ENCODE results near the gene KNTC1. TPM values are rescaled to one million over a fixed set of nuclear protein-coding genes. Genes with fewer than 3 reads are reported as not detected.

The KNTC1 gene
- total and polyA plus RNA-seq, 4 donors = 4.0 to 34.0 (median 10.9) TPM

DNA sequence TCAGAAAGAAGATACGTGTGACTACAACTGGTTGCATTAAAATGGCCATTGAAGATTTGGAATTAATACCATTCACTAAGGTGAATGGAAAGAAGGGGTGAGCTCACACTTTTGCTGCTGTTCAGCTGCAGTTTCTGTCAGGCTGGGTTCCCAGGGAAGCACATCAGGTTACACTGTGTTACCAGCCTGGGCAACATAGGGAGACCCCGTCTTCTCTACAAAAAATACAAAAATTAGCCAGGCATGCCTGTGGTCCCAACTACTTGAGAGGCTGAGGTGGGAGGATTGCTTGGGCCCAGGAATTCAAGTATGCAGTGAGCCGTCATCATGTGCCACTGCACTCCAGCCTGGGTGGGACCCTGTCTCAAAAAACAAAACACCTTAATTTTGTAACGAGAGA is 13.4 kb upstream of the KNTC1 start:
- Histone ChIP-seq H3K36me3 (ENCODE audit: control insufficient read depth in 4 of 4, insufficient read depth in 4 of 4, low read length in 4 of 4) (peaks cover 41 to 70% (median 60%) of the 10 kb centered on the region in 4 donors), H3K27ac (ENCODE audit: low read depth in 1 of 2, low read length in 1 of 2) (no peak overlapping the region), H3K4me1 (ENCODE audit: control insufficient read depth in 5 of 5, insufficient read depth in 5 of 5, low read length in 5 of 5) (no peaks in the 10 kb centered on the region), H3K9me3 (ENCODE audit: control insufficient read depth in 4 of 4, insufficient read depth in 3 of 4, low read length in 3 of 4) (no peaks in the 10 kb centered on the region), H3K9ac (ENCODE audit: insufficient read depth in 1 of 2, low read length in 2 of 2) (no peak overlapping the region), H3K4me3 (no peak overlapping the region), H3K27me3 (ENCODE audit: control insufficient read depth in 3 of 3, insufficient read depth in 3 of 3, low read length in 2 of 3) (no peaks in the 10 kb centered on the region)
- TF ChIP-seq, protein P1, sequence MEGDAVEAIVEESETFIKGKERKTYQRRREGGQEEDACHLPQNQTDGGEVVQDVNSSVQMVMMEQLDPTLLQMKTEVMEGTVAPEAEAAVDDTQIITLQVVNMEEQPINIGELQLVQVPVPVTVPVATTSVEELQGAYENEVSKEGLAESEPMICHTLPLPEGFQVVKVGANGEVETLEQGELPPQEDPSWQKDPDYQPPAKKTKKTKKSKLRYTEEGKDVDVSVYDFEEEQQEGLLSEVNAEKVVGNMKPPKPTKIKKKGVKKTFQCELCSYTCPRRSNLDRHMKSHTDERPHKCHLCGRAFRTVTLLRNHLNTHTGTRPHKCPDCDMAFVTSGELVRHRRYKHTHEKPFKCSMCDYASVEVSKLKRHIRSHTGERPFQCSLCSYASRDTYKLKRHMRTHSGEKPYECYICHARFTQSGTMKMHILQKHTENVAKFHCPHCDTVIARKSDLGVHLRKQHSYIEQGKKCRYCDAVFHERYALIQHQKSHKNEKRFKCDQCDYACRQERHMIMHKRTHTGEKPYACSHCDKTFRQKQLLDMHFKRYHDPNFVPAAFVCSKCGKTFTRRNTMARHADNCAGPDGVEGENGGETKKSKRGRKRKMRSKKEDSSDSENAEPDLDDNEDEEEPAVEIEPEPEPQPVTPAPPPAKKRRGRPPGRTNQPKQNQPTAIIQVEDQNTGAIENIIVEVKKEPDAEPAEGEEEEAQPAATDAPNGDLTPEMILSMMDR (IDR thresholded peaks at IDR 0.05; ENCODE audit: control extremely low read depth, extremely low read depth) = no peak
- DNase-seq = no peak
- 92 to 93% methylated on average over 4 of the region's 4 CpGs for WGBS, 2 donors
- no peak for ATAC-seq (ENCODE audit: insufficient read depth, low FRiP score)

DNA sequence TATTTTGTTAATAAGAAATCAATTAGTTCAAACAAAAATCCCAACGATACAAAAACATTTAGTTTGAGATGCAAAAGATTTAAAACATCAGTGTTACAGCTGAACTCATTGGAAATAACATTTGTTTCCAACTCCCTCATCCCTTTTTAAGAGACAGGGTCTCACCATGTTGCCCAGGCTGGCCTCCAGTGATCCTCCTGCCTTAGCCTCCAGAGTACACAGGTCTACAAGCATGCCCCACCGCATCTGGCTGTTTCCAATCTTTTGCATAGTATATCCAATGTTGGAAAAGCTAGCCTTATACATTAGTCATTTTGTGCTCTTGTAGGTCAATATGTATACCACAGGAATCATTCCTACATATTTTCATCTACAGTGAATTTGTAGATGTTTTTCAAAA is 11.8 kb upstream of the KNTC1 start:
- Histone ChIP-seq H3K36me3 (ENCODE audit: control insufficient read depth in 4 of 4, insufficient read depth in 4 of 4, low read length in 4 of 4) (peaks cover 35 to 73% (median 55%) of the 10 kb centered on the region in 4 donors), H3K4me3 (no peak overlapping the region), H3K9me3 (ENCODE audit: control insufficient read depth in 4 of 4, insufficient read depth in 3 of 4, low read length in 3 of 4) (no peaks in the 10 kb centered on the region), H3K27me3 (ENCODE audit: control insufficient read depth in 3 of 3, insufficient read depth in 3 of 3, low read length in 2 of 3) (no peaks in the 10 kb centered on the region), H3K4me1 (ENCODE audit: control insufficient read depth in 5 of 5, insufficient read depth in 5 of 5, low read length in 5 of 5) (no peaks in the 10 kb centered on the region), H3K9ac (ENCODE audit: insufficient read depth in 1 of 2, low read length in 2 of 2) (no peak overlapping the region), H3K27ac (ENCODE audit: low read depth in 1 of 2, low read length in 1 of 2) (no peak overlapping the region)
- TF ChIP-seq, protein P1 (IDR thresholded peaks at IDR 0.05; ENCODE audit: control extremely low read depth, extremely low read depth) = no peak
- DNase-seq = no peak
- 94 to 97% methylated on average over 2 of the region's 2 CpGs for WGBS, 2 donors
- ATAC-seq (ENCODE audit: insufficient read depth, low FRiP score) = no peak

DNA sequence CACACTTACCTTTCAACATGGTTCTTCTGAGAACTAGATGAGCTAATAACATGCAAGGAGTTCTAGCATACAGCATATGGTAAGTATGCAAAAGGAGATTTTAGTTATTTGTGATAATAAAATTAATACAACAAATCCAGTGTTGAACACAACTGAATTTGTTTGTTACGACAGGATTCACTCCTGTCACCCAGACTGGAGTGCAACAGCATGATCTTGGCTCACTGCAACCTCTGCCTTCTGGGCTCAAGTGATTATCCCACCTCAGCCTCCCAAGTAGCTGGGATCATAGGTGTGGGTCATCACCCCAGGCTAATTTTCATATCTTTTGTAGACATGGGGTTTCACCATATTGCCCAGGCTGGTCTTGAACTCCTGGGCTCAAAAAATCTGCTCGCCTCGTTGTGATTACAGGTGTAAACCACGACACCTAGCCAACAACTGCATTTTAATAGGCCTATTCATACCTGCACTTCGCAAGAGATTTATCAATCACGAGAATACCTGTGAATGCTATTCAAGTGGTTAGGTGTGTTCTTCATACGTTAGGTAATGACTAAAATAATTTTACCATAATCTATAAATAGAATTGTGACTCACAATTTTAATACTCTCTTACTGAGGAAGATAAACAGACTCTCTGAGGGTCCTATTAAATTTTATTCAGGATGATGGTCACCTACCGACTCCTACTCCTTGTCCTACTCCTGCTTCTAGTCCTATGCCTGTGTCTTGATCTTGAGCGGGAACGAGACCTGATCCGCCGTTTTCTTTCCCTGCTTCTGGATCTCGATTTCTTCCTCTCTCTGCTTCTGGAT is 10.3 kb upstream of the KNTC1 start:
- H3K27me3 ChIP-seq (ENCODE audit: control insufficient read depth in 3 of 3, insufficient read depth in 3 of 3, low read length in 2 of 3) = no peaks in the 10 kb centered on the region
- DNase-seq (no peak), ATAC-seq (ENCODE audit: insufficient read depth, low FRiP score) (no peak)
- H3K4me3 ChIP-seq = no peak overlapping the region
- no peaks in the 10 kb centered on the region for H3K9me3 ChIP-seq (ENCODE audit: control insufficient read depth in 4 of 4, insufficient read depth in 3 of 4, low read length in 3 of 4)
- H3K9ac ChIP-seq (ENCODE audit: insufficient read depth in 1 of 2, low read length in 2 of 2) = no peak overlapping the region
- H3K27ac ChIP-seq (ENCODE audit: low read depth in 1 of 2, low read length in 1 of 2) = no peak overlapping the region
- TF ChIP-seq, protein P1 (IDR thresholded peaks at IDR 0.05; ENCODE audit: control extremely low read depth, extremely low read depth) = no peak
- H3K36me3 ChIP-seq (ENCODE audit: control insufficient read depth in 4 of 4, insufficient read depth in 4 of 4, low read length in 4 of 4) = peaks cover 35 to 75% (median 60%) of the 10 kb centered on the region in 4 donors
- peaks cover 0 to under 1% (median 0%) of the 10 kb centered on the region in 5 donors for H3K4me1 ChIP-seq (ENCODE audit: control insufficient read depth in 5 of 5, insufficient read depth in 5 of 5, low read length in 5 of 5)
- 92 to 94% methylated on average over 13 of the region's 13 CpGs for WGBS, 2 donors
